ENCODE data around the gene C5orf15.
"Not testable (repeated sequence)": the region's sequence is repeated elsewhere in the genome, so short reads cannot be mapped to it uniquely, and the experiment has no call there.

The C5orf15 gene

GRCh38 chr5:133959643-133960042, 8.8 kb downstream of the C5orf15 start:
- peak; percentile 28 for DNase-seq

- no peak for DNase-seq
These were observed 10.8 kb downstream of the C5orf15 start for GRCh38 chr5:133957591-133957990.

- peak; percentile 13 for DNase-seq
These were observed 11.3 kb downstream of the C5orf15 start for GRCh38 chr5:133957080-133957479.

DNA sequence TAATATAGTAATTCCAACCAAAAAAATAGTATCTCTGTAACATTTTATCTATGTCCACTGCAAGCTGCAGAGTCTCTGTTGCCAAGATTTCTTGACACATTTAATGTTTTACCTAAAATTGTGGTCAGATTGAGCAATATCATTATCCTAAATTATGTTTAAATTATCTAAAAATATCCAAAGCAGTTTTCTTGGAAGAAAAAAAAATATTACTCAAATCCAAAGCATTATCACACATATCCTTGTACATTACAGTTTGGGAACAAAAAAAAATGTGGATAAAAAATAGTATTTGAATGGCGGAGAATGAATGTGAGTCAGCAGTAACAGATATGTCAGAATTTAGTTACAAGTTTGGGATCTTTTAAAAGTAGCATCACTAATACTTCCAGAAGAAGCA, 12.2 kb downstream of the C5orf15 start:
- not testable (repeated sequence) for DNase-seq

GRCh38 chr5:133953568-133954145, 14.8 kb downstream of the C5orf15 start:
- peak; percentile 44 for DNase-seq

GRCh38 chr5:133952729-133953567, 15.5 kb downstream of the C5orf15 start:
- DNase-seq = peak; percentile 42

DNA sequence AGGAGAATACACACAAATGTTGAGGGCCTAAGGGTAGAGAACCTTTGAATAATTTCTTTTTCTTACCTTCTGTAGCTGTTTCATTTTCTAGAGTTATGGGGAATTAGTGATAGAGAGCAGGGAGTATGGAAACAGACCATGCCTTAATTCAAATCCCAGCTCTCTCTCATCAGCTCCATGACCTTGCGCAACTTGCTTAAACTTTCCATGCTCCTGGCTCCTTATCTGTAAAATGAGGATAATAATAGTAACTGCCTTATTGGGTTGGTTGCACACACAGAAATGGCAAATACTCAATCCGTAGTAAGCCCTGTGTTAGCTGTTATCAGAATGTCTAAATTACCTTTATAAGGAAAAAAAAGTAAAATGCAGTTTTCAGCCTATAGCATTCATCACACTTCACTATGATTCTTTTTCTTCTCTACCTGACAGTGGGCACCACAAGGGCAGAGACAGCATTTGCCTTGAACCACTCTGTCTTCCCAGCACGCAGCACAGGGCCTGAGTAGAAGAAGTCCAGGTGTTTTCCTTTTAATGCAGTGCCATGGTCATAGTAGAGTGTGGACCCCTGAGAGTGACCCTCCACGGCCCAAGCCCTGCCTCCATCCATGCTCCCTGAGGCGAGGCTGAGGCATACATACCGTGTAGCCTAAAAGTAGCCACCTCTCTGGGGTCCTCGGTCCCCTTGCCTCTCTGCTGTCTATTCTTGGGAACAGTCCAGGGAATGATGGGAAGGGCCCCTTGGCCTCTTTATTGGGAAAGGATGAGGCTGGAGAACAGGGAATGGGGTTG, 17.4 kb downstream of the C5orf15 start:
- DNase-seq = no peak

- no peak for DNase-seq
These were observed 19.7 kb downstream of the C5orf15 start for GRCh38 chr5:133948721-133949120.

DNA sequence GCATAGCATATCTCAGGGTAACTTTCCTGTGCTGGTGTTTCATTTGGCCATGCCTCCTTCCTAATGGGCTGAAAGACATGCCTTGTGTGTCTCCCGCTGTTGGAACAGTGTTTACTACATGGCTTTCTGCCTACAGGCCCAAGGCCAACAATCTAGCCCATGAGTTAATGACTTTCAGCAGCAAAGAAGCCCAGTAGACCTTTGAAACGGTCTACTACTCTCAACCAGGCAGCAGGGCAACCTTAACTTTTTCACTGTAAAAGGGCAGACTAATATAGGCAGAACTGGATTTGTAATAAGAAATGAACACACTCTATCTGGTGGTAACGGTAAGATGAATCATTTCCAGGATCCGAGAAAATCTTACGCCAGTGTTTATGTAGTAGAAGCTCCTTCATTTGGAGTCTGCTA, 21.0 kb downstream of the C5orf15 start:
- peak; percentile 30 for DNase-seq

GRCh38 chr5:133945568-133945967, 22.9 kb downstream of the C5orf15 start:
- no peak for DNase-seq

DNA sequence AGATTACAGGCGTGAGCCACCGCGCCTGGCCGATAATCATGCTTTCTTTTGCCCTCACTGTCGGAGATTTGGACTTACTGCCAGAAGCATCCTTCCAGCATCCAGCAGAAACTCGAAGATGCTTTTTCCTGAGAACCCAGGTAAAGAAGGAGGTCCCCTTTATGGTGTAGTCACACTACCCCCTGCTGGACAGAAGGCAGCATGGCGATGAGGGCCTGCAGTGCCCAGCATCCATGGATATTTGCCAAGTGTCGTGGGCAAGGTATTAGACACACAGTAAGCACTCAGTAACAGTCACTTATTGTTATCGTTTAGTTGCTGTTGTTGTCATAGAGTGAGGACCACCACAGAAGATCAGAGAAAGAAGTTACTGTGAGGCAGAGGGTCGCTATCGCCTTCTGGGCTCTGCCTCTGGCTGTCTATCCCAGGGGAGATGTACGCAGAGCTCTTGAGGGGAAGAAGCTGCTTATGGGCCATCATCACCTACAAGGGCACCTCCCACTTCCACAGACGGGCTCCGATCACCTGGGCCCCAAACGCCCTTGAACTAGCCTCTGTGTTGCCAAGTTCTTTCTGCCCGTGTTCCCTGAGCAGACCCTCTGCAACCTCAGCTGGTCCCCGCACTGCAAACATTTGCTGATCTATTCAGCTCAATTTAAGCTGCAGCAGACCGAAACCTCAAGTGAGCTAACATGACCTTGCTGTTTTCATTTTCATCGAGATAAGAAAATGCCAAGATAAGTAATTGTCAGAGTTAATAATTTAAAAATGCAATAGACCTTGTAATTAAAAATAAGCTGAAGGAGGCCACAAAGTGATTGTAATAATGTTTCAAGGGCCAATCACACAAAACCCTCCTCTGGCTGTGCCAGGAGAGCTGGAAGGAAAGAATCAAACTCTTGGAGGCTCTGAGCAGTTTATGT, 23.9 kb downstream of the C5orf15 start:
- peak; percentile 69 for DNase-seq

DNA sequence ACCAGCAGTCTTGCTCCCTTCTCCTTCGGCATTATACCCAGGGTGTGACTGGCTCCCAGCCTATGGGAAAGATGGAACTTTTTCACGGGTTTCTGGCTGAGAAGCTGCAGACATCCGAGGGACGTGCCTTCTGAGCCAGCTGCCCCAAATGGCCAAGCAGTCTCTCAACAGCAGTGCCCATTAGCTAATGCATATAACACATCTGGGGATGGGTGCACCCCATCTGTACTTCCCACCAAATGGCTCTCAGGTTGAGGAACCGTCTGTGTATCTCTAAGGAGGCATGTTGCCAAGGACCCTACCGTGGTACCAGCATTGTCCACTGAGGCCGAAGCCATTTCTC, 25.0 kb downstream of the C5orf15 start:
- peak; percentile 49 for DNase-seq

GRCh38 chr5:133942614-133943474, 25.6 kb downstream of the C5orf15 start:
- peak; percentile 33 for DNase-seq

- DNase-seq = peak; percentile 45
These were observed 26.8 kb downstream of the C5orf15 start for GRCh38 chr5:133941456-133942196.

- peak; percentile 28 for DNase-seq
These were observed 28.8 kb downstream of the C5orf15 start for GRCh38 chr5:133939668-133940067.

DNA sequence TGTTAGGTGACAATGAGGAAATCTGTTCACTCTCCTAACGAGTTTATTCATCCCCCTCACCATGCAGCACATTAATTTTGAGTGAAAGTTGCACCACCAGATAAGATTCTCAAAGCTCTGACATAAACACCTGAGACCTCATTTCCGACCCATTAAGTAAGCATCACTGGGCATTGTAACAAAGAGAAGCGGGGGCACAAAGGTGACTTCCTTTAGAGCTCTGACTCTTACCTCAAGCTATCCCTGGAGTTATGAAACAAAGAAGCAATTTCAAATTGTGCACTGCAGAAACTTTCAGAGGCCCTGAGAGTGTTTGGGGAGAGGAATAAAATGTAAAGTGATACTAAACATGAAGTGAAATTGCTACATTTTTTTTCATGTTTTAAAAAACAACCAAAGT, 29.5 kb downstream of the C5orf15 start:
- DNase-seq = no peak

DNA sequence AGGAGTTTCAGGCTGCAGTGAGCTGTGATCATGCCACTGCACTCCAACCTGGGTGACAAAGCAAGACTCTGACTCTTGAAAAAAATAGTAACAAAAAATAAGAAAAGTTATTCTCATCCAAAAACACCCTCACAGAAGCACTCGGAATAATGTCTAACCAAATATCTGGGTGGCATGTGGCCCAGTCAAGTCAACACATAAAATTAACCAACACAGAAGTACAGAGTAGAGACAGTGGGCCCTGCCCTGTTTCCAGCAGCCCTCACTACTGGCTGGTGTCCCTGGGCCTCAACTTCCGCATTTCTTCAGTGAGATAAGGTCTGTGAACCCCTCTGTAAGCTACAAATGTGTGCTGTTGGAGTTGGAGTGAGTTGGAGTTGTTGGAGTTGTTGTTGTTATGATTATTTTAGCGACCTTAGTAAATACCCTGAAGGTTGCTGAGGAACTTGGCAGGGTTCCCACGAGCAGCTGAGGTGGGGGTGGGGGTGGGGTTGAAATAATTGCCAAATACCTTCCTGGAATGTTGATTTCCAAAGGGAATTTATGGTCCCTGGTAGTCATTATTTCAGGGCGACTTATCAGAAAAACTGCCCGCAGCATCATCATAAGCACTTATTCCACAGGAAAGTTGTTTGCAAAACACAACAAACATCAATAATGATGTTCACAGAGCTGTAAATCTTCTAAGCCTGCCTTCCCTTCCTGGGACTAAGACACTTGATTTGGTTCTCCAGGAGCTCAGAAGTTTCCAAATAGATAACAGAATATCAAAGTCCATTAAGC, 30.2 kb downstream of the C5orf15 start:
- peak; percentile 9 for DNase-seq

DNA sequence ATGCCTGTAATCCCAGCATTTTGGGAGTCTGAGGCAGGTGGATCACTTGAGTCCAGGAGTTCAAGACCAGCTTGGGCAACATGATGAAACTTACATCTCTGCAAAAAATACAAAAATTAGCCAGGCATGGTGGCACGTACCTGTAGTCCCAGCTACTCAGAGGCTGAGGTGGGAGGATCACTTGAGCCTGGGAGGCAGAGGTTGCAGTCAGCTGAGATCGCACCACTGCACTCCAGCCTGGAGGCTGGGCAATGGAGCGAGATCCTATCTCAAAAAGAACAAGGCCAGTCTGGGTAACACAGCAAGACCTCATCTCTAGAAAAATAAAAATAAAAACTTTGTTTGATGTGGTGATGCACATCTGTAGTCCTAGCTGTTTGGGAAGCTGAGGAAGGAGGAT, 30.8 kb downstream of the C5orf15 start:
- DNase-seq = not testable (repeated sequence)

GRCh38 chr5:133936651-133937015, 31.8 kb downstream of the C5orf15 start:
- DNase-seq = no peak
